CD4-positive, alpha-beta T cell treated with Interleukin-6 for 4 hours (primary cell): Measurements from ENCODE around the gene PRDM8.
A peak's percentile ranks its signal among the peaks of the same experiment; 100 is the strongest.
"Not testable (repeated sequence)": the region's sequence is repeated elsewhere in the genome, so short reads cannot be mapped to it uniquely, and the experiment has no call there.

Experiments
- DNase-seq: peaks from one replicate; pipeline ENCODE4 v3.0.0-alpha.2; 2020; ENCODE audit warnings: mixed read lengths

PRDM8 gene

DNA sequence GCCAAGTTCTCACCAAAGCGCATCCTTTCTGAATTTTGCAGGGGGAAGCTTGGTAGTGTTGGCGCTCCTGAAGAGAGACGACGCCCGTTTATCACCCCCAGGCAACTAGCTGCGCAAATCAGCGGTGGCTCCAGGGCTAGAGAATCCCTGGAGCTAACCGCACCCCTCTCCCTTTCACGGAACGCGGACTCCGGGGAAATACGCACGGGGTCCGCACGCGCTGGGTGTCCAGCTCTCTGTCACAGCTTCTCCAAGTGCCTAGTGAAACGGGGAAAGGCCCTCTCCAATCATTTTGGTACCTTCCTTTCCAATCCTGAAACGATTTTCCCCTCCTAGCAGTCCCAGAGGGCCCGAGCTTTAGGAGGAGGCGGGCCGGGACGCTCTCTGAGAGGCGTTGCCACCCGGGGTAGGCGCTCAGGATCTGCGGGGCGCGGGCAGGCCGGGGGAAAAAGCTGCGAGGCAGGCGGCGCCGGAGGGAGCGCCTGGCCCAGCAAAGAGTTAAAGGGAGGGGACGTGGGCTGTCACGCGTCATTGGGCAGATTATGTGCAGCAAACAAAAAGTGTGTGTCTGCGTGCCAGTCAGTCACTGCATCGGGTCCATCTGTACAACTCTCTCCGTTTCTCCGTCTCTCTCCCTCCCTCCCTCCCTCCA lies at the start of gene PRDM8:
Gene PRDM8, plus strand, starts transcription at position 582 of the 652 bp plus-strand sequence. CDS start 2,578 bp downstream, outside the sequence.
- peak; percentile 56 for DNase-seq

DNA sequence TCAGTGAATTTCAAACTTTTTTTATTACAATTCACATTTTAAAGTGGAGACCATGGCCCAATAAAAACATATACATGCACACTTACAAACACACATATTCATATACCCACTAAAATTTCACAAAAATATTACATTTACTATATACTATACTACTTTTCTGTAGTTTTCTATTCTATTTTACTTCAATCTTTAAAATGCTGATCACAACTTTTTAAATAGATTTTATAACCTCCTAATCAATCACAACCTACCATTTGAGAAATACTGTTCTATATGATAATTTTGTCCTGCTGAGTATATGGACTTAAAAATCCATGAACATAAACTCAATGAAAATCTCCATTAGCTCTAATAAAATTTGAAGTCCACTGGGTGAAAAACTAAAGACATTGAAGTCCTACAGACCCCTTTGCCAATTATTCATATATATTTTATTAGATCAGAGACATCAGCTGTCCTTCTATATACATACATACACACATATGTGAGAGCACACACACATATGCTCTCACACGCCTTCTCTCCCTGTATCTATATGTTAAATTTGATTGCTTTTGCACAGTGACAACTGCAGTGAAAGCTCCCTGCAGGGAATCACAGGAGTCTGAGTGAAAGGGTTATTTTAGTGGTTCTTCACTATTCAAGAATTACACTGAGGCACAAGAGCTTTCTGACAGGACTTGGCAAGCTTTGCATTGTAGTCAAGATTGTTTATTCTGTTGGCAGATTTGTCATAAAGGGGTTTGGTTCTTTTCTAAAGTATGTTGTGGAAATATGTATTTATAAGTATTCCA lies 46.7 kb upstream of the PRDM8 start:
- no peak for DNase-seq

GRCh38 chr4:80151981-80152380 lies 45.3 kb upstream of the PRDM8 start:
- DNase-seq = no peak

- no peak for DNase-seq
These were observed 43.3 kb upstream of the PRDM8 start for GRCh38 chr4:80153874-80154544.

GRCh38 chr4:80154545-80154933 lies 42.8 kb upstream of the PRDM8 start:
- no peak for DNase-seq

GRCh38 chr4:80155316-80155982 lies 41.9 kb upstream of the PRDM8 start:
- DNase-seq = no peak

DNA sequence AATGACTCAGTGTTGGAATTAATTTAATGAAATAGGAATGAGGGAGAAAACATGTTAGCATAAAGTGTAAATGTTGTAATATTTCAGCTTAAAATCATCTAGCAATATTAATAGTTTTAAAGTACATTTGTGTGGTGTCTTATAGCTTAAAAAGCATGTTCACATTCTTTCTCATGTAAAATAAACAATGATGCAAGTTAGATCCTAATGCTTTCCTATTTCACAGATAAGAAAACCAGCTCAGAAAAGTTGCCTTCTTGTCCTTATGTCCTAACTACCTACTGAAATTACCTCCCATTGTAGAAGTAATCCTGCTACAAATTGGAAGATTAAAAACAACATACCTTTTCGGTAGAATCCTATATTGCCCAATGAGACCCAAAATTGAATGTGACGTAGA lies 40.9 kb upstream of the PRDM8 start:
- no peak for DNase-seq

GRCh38 chr4:80161413-80162058 lies 35.8 kb upstream of the PRDM8 start:
- no peak for DNase-seq

DNA sequence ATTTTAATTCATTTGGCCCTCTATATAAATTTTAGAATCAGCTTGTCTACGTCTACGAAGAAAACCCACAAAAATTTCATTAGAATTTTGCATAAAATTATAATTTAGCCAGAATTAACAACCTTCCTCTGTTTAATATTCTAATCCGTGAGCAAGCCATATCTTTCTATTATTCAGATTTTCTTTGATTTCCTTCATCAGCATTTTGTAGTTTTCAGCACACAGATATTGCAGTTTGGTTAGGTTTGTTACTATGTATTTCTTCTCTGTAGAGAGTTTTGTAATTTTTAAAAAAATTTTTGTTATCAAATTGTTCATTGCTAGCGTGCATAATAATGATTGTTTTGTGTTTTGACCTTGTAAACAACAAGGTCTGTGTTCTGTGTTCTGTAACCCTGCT lies 34.9 kb upstream of the PRDM8 start:
- no peak for DNase-seq

GRCh38 chr4:80165855-80166254 lies 31.4 kb upstream of the PRDM8 start:
- no peak for DNase-seq

GRCh38 chr4:80171251-80171650 lies 26.1 kb upstream of the PRDM8 start:
- peak; percentile 35 for DNase-seq

DNA sequence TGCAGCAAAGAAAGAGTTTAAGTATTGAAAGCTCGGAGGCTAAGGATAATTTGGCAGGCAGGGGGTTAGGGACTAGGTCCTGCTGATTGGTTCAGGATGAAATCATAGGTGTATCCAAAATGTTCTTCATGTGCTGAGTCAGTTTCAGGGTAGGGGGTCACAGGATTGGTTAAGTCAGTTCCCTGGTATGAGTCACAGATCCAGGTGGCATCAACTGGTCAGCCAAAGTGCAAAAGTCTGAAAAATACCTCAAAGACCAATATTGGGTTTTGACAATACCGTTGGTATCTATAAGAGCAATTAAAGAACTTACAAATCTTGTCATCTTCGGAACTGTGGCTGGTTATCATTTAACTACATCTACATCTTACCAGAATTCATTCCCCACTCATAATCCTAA lies 25.6 kb upstream of the PRDM8 start:
- DNase-seq = no peak

GRCh38 chr4:80172203-80172602 lies 25.1 kb upstream of the PRDM8 start:
- peak; percentile 46 for DNase-seq

GRCh38 chr4:80173401-80173800 lies 23.9 kb upstream of the PRDM8 start:
- peak; percentile 73 for DNase-seq

DNA sequence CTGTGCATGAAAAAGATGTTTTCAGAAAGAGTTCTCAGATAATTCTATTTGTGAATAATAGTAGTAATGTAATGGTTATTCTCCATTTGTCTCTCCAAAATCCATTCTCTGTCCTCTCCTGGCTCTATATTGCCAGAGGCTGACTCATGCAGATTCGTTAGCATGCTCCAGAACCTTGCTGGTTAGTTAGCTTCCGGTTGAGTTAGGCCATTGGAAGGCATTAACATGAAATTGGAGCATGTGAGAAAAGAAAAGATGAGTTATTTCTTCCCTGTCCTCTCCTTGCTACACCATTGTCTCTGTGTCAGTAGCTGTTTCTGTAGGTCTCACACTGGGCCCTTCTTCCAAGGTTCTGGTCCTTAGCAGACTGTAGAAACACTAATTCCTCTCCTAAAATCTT lies 23.5 kb upstream of the PRDM8 start:
- DNase-seq = no peak

DNA sequence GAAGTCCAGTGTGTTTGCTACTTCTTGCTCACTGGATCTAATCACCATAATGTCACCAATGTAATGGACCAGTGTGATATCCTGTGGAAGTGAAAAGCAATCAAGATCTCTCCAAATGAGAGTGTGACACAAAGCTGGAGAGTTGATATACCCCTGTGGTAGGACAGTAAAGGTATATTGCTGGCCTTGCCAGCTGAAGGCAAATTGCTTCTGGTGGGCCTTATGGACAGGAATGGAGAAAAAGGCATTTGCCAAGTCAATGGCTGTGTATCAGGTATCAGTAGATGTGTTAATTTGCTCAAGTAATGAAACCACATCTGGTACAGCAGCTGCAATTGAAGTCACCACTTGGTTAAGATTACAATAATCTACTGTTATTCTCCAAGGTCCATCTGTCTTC lies 19.5 kb upstream of the PRDM8 start:
- not testable (repeated sequence) for DNase-seq

- DNase-seq = no peak
These were observed 18.3 kb upstream of the PRDM8 start for GRCh38 chr4:80178964-80179363.

- no peak for DNase-seq
These were observed 17.6 kb upstream of the PRDM8 start for GRCh38 chr4:80179637-80180161.

GRCh38 chr4:80180743-80181142 lies 16.6 kb upstream of the PRDM8 start:
- DNase-seq = no peak

- peak; percentile 43 for DNase-seq
These were observed 15.0 kb upstream of the PRDM8 start for GRCh38 chr4:80182237-80182866.

DNA sequence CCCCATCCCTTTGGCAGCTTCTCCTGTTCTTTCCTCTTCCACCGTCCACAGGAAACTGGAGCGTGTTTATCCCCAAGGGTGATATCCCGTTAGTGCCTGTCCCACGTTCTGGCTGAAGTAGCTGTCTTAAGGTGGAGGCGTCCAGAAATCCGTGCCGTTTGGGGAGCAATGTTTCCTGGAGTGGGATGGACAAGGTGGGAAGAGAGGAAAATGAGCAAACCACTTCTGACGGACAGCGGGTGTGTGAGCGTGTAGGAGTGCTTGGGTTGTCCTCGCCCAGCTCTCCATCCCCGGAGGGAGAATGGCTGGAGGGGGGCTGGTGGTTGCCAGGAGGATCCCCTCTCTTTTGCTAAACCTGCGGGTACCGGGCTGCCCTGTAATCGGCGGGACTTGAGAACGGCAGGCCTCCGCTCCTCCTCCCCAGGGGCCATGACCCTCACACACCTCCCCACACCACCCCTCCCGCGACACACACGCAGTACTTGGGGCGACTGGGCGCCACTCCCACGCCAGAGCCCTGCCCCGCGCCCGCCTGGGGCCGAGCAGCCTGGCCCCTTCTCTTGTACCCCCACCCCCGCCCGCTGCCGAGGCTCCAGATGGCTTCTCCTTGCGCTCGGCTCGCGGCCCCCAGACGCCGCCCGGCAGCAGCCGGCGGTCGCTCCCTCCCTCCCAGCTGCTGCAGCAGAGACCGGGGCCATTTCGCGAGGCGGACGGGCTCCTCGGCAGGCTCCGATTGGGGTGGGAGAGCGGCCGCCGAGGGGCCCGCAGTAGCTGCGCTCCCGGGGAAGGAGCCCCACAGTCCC lies 13.9 kb upstream of the PRDM8 start:
- DNase-seq = peak; percentile 56
